ENCODE results near the gene INPP5A.
"Not testable (repeated sequence)": the region's sequence is repeated elsewhere in the genome, so short reads cannot be mapped to it uniquely, and the experiment has no call there.

Gene INPP5A

GRCh38 chr10:132537684-132538001, at the start of gene INPP5A:
INPP5A (plus strand) TSS chr10:132537787; CDS start chr10:132538097, 310 bp downstream.
- DNase-seq (ENCODE audit: low read depth in 1 of 2, low spot score in 1 of 2), result no peak

GRCh38 chr10:132488231-132488821, 49.3 kb upstream of the INPP5A start:
- DNase-seq (ENCODE audit: low read depth in 1 of 2, low spot score in 1 of 2), result no peak

GRCh38 chr10:132489053-132489703, 48.4 kb upstream of the INPP5A start:
- DNase-seq (ENCODE audit: low read depth in 1 of 2, low spot score in 1 of 2), result no peak

- no peak for DNase-seq (ENCODE audit: low read depth in 1 of 2, low spot score in 1 of 2)
Measured at GRCh38 chr10:132489704-132490534, 47.7 kb upstream of the INPP5A start.

GRCh38 chr10:132491534-132491933, 46.1 kb upstream of the INPP5A start:
- DNase-seq (ENCODE audit: low read depth in 1 of 2, low spot score in 1 of 2), result not testable (repeated sequence)

GRCh38 chr10:132492323-132493025, 45.1 kb upstream of the INPP5A start:
- DNase-seq (ENCODE audit: low read depth in 1 of 2, low spot score in 1 of 2), result no peak

GRCh38 chr10:132493246-132493755, 44.3 kb upstream of the INPP5A start:
- no peak for DNase-seq (ENCODE audit: low read depth in 1 of 2, low spot score in 1 of 2)

GRCh38 chr10:132493756-132494290, 43.8 kb upstream of the INPP5A start:
- DNase-seq (ENCODE audit: low read depth in 1 of 2, low spot score in 1 of 2), result no peak

GRCh38 chr10:132494866-132495630, 42.5 kb upstream of the INPP5A start:
- DNase-seq (ENCODE audit: low read depth in 1 of 2, low spot score in 1 of 2), result no peak

GRCh38 chr10:132496360-132497062, 41.1 kb upstream of the INPP5A start:
- no peak for DNase-seq (ENCODE audit: low read depth in 1 of 2, low spot score in 1 of 2)

- DNase-seq (ENCODE audit: low read depth in 1 of 2, low spot score in 1 of 2), result no peak
Measured at GRCh38 chr10:132497063-132497680, 40.4 kb upstream of the INPP5A start.

GRCh38 chr10:132497861-132498561, 39.6 kb upstream of the INPP5A start:
- no peak for DNase-seq (ENCODE audit: low read depth in 1 of 2, low spot score in 1 of 2)

- no peak for DNase-seq (ENCODE audit: low read depth in 1 of 2, low spot score in 1 of 2)
Measured at GRCh38 chr10:132498562-132499366, 38.8 kb upstream of the INPP5A start.

GRCh38 chr10:132499367-132499685, 38.3 kb upstream of the INPP5A start:
- no peak for DNase-seq (ENCODE audit: low read depth in 1 of 2, low spot score in 1 of 2)

- no peak for DNase-seq (ENCODE audit: low read depth in 1 of 2, low spot score in 1 of 2)
Measured at GRCh38 chr10:132500781-132501415, 36.7 kb upstream of the INPP5A start.

GRCh38 chr10:132502544-132503300, 34.9 kb upstream of the INPP5A start:
- no peak for DNase-seq (ENCODE audit: low read depth in 1 of 2, low spot score in 1 of 2)
